HEK293 (cell line): ENCODE results near the gene PRMT1.

ENCODE experiments used
- KLF9 ChIP-seq: fragments of 450-650 bp; formaldehyde crosslinking; IDR thresholded peaks from 2 replicates; pipeline ENCODE4 v1.5.1; 2016; ENCODE audit warnings: missing biosample characterization, missing genetic modification characterization, low read depth
- SP3 ChIP-seq: fragments of 450-650 bp; formaldehyde crosslinking; IDR thresholded peaks from 2 replicates; pipeline ENCODE4 v1.5.1; 2016; ENCODE audit warnings: missing biosample characterization, missing genetic modification characterization
- ZBTB1 ChIP-seq: fragments of 450-650 bp; formaldehyde crosslinking; IDR thresholded peaks from 2 replicates; pipeline ENCODE4 v1.5.1; 2016; ENCODE audit warnings: missing biosample characterization, missing genetic modification characterization
- ZBTB20 ChIP-seq: fragments of 450-650 bp; formaldehyde crosslinking; IDR thresholded peaks from 2 replicates; pipeline ENCODE4 v1.5.1; 2016; ENCODE audit warnings: missing biosample characterization, missing genetic modification characterization
- ZBTB8A ChIP-seq: fragments of 450-650 bp; formaldehyde crosslinking; IDR thresholded peaks from 2 replicates; pipeline ENCODE4 v1.5.1; 2016; ENCODE audit warnings: missing biosample characterization, missing genetic modification characterization
- ZNF112 ChIP-seq: fragments of 450-650 bp; formaldehyde crosslinking; IDR thresholded peaks from 2 replicates; pipeline ENCODE4 v1.5.0; 2017; ENCODE audit warnings: missing biosample characterization, missing genetic modification characterization
- ZNF146 ChIP-seq: fragments of 450-650 bp; formaldehyde crosslinking; IDR thresholded peaks from 2 replicates; pipeline ENCODE4 v1.5.1; 2016; ENCODE audit warnings: missing biosample characterization, missing genetic modification characterization
- ZNF19 ChIP-seq: fragments of 450-650 bp; formaldehyde crosslinking; IDR thresholded peaks from 2 replicates; pipeline ENCODE4; 2016; ENCODE audit warnings: missing biosample characterization, missing genetic modification characterization, low read depth
- TF ChIP-seq, protein P1 (sequence below): fragments of 450-650 bp; formaldehyde crosslinking; IDR thresholded peaks from 2 replicates; pipeline ENCODE4 v1.5.1; 2016; ENCODE audit warnings: missing biosample characterization, missing genetic modification characterization
- TF ChIP-seq, protein P2 (sequence below): fragments of 450-650 bp; formaldehyde crosslinking; IDR thresholded peaks from 2 replicates; pipeline ENCODE4 v1.5.1; 2017; ENCODE audit warnings: missing biosample characterization, mild to moderate bottlenecking, missing genetic modification characterization, moderate library complexity
- TF ChIP-seq, protein P3 (sequence below): fragments of 450-650 bp; formaldehyde crosslinking; conservative IDR thresholded peaks from 2 replicates; pipeline ENCODE4 v1.5.1; 2016; ENCODE audit warnings: low read depth, missing biosample characterization, missing genetic modification characterization
- TF ChIP-seq, protein P4 (sequence below): fragments of 450-650 bp; formaldehyde crosslinking; IDR thresholded peaks from 2 replicates; pipeline ENCODE4 v1.5.1; 2017; ENCODE audit warnings: missing biosample characterization, missing genetic modification characterization
- TF ChIP-seq, protein P5 (sequence below): fragments of 450-650 bp; formaldehyde crosslinking; IDR thresholded peaks from 2 replicates; pipeline ENCODE4 v1.5.1; 2016; ENCODE audit warnings: missing biosample characterization, missing genetic modification characterization
- TF ChIP-seq, protein P6 (sequence below): fragments of 450-650 bp; formaldehyde crosslinking; conservative IDR thresholded peaks from 2 replicates; pipeline ENCODE4 v1.5.1; 2016; ENCODE audit warnings: low read depth, missing biosample characterization, missing genetic modification characterization

DNA sequence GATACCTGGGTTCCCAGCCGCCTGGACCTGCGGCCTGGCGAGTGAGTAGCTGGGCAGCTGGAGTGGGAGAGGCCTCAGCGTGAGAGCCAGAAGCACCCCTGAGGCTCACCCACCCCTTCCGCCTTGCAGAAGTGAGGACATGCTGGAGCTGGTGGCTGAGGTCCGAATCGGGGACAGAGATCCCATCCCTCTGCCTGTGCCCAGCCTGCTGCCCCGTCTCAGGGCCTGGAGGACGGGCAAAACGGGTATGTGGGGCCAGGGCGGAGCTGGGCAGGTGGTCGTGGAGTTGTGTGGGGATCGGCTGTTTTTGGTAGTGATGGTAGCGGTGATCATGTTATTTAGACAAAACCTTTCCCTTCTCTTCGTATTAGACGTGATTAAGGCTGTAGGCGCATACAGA, 30.5 kb upstream of the PRMT1 start:
- TF ChIP-seq ZNF19 (no peak), ZNF112 (tag by site-specific recombination) (no peak), ZBTB1 (tag by site-specific recombination) (no peak), ZBTB8A (tag by site-specific recombination) (no peak), KLF9 (no peak), ZBTB20 (tag by site-specific recombination) (no peak), ZNF146 (tag by site-specific recombination) (no peak), SP3 (tag by site-specific recombination) (no peak)
- TF ChIP-seq, protein P1, sequence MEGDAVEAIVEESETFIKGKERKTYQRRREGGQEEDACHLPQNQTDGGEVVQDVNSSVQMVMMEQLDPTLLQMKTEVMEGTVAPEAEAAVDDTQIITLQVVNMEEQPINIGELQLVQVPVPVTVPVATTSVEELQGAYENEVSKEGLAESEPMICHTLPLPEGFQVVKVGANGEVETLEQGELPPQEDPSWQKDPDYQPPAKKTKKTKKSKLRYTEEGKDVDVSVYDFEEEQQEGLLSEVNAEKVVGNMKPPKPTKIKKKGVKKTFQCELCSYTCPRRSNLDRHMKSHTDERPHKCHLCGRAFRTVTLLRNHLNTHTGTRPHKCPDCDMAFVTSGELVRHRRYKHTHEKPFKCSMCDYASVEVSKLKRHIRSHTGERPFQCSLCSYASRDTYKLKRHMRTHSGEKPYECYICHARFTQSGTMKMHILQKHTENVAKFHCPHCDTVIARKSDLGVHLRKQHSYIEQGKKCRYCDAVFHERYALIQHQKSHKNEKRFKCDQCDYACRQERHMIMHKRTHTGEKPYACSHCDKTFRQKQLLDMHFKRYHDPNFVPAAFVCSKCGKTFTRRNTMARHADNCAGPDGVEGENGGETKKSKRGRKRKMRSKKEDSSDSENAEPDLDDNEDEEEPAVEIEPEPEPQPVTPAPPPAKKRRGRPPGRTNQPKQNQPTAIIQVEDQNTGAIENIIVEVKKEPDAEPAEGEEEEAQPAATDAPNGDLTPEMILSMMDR (tag by site-specific recombination) = no peak
- TF ChIP-seq, protein P2, sequence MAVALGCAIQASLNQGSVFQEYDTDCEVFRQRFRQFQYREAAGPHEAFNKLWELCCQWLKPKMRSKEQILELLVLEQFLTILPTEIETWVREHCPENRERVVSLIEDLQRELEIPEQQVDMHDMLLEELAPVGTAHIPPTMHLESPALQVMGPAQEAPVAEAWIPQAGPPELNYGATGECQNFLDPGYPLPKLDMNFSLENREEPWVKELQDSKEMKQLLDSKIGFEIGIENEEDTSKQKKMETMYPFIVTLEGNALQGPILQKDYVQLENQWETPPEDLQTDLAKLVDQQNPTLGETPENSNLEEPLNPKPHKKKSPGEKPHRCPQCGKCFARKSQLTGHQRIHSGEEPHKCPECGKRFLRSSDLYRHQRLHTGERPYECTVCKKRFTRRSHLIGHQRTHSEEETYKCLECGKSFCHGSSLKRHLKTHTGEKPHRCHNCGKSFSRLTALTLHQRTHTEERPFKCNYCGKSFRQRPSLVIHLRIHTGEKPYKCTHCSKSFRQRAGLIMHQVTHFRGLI (tag by site-specific recombination) = no peak
- TF ChIP-seq, protein P3, sequence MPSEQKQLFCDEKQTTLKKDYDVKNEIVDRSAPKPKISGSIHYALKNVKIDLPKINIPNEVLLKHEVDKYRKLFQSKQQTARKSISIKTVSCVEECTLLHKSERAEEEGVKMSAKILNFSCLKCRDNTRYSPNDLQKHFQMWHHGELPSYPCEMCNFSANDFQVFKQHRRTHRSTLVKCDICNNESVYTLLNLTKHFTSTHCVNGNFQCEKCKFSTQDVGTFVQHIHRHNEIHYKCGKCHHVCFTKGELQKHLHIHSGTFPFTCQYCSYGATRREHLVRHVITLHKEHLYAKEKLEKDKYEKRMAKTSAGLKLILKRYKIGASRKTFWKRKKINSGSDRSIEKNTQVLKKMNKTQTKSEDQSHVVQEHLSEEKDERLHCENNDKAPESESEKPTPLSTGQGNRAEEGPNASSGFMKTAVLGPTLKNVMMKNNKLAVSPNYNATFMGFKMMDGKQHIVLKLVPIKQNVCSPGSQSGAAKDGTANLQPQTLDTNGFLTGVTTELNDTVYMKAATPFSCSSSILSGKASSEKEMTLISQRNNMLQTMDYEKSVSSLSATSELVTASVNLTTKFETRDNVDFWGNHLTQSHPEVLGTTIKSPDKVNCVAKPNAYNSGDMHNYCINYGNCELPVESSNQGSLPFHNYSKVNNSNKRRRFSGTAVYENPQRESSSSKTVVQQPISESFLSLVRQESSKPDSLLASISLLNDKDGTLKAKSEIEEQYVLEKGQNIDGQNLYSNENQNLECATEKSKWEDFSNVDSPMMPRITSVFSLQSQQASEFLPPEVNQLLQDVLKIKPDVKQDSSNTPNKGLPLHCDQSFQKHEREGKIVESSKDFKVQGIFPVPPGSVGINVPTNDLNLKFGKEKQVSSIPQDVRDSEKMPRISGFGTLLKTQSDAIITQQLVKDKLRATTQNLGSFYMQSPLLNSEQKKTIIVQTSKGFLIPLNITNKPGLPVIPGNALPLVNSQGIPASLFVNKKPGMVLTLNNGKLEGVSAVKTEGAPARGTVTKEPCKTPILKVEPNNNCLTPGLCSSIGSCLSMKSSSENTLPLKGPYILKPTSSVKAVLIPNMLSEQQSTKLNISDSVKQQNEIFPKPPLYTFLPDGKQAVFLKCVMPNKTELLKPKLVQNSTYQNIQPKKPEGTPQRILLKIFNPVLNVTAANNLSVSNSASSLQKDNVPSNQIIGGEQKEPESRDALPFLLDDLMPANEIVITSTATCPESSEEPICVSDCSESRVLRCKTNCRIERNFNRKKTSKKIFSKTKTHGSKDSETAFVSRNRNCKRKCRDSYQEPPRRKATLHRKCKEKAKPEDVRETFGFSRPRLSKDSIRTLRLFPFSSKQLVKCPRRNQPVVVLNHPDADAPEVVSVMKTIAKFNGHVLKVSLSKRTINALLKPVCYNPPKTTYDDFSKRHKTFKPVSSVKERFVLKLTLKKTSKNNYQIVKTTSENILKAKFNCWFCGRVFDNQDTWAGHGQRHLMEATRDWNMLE (tag by site-specific recombination) = no peak
- TF ChIP-seq, protein P4, sequence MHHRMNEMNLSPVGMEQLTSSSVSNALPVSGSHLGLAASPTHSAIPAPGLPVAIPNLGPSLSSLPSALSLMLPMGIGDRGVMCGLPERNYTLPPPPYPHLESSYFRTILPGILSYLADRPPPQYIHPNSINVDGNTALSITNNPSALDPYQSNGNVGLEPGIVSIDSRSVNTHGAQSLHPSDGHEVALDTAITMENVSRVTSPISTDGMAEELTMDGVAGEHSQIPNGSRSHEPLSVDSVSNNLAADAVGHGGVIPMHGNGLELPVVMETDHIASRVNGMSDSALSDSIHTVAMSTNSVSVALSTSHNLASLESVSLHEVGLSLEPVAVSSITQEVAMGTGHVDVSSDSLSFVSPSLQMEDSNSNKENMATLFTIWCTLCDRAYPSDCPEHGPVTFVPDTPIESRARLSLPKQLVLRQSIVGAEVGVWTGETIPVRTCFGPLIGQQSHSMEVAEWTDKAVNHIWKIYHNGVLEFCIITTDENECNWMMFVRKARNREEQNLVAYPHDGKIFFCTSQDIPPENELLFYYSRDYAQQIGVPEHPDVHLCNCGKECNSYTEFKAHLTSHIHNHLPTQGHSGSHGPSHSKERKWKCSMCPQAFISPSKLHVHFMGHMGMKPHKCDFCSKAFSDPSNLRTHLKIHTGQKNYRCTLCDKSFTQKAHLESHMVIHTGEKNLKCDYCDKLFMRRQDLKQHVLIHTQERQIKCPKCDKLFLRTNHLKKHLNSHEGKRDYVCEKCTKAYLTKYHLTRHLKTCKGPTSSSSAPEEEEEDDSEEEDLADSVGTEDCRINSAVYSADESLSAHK (tag by site-specific recombination) = no peak
- TF ChIP-seq, protein P5, sequence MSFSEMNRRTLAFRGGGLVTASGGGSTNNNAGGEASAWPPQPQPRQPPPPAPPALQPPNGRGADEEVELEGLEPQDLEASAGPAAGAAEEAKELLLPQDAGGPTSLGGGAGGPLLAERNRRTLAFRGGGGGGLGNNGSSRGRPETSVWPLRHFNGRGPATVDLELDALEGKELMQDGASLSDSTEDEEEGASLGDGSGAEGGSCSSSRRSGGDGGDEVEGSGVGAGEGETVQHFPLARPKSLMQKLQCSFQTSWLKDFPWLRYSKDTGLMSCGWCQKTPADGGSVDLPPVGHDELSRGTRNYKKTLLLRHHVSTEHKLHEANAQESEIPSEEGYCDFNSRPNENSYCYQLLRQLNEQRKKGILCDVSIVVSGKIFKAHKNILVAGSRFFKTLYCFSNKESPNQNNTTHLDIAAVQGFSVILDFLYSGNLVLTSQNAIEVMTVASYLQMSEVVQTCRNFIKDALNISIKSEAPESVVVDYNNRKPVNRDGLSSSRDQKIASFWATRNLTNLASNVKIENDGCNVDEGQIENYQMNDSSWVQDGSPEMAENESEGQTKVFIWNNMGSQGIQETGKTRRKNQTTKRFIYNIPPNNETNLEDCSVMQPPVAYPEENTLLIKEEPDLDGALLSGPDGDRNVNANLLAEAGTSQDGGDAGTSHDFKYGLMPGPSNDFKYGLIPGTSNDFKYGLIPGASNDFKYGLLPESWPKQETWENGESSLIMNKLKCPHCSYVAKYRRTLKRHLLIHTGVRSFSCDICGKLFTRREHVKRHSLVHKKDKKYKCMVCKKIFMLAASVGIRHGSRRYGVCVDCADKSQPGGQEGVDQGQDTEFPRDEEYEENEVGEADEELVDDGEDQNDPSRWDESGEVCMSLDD (tag by site-specific recombination) = no peak
- TF ChIP-seq, protein P6, sequence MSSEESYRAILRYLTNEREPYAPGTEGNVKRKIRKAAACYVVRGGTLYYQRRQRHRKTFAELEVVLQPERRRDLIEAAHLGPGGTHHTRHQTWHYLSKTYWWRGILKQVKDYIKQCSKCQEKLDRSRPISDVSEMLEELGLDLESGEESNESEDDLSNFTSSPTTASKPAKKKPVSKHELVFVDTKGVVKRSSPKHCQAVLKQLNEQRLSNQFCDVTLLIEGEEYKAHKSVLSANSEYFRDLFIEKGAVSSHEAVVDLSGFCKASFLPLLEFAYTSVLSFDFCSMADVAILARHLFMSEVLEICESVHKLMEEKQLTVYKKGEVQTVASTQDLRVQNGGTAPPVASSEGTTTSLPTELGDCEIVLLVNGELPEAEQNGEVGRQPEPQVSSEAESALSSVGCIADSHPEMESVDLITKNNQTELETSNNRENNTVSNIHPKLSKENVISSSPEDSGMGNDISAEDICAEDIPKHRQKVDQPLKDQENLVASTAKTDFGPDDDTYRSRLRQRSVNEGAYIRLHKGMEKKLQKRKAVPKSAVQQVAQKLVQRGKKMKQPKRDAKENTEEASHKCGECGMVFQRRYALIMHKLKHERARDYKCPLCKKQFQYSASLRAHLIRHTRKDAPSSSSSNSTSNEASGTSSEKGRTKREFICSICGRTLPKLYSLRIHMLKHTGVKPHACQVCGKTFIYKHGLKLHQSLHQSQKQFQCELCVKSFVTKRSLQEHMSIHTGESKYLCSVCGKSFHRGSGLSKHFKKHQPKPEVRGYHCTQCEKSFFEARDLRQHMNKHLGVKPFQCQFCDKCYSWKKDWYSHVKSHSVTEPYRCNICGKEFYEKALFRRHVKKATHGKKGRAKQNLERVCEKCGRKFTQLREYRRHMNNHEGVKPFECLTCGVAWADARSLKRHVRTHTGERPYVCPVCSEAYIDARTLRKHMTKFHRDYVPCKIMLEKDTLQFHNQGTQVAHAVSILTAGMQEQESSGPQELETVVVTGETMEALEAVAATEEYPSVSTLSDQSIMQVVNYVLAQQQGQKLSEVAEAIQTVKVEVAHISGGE (tag by site-specific recombination) = no peak
